Type B pancreatic cell (in vitro differentiated cells): ENCODE measurements around the gene LMNB1. TPM values are rescaled to one million over a fixed set of nuclear protein-coding genes. Genes with fewer than 3 reads are reported as not detected.
A peak's percentile ranks its signal among the peaks of the same experiment; 100 is the strongest.

ENCODE experiments used
- DNase-seq: peaks from one replicate; pipeline ENCODE4 v3.0.0; 2021; ENCODE audit warnings: mixed read lengths; ENCODE audit not compliant: unreplicated experiment; ENCODE audit errors: extremely low spot score
- H3K27ac Mint-ChIP-seq: 2 replicates; pipeline ENCODE4 v1.8.0; 2021; ENCODE audit warnings: mild to moderate bottlenecking, mixed read lengths
- H3K27me3 Mint-ChIP-seq: 2 replicates; pipeline ENCODE4 v1.8.0; 2021; ENCODE audit warnings: mixed read lengths
- H3K36me3 Mint-ChIP-seq: 2 replicates; pipeline ENCODE4 v1.8.0; 2021; ENCODE audit warnings: mixed read lengths
- H3K4me1 Mint-ChIP-seq: one replicate; pipeline ENCODE4 v1.8.0; 2021; ENCODE audit warnings: mixed read lengths; ENCODE audit not compliant: unreplicated experiment
- H3K4me3 Mint-ChIP-seq: 2 replicates; pipeline ENCODE4 v1.8.0; 2021; ENCODE audit warnings: mild to moderate bottlenecking, mixed read lengths
- H3K9me3 Mint-ChIP-seq: 2 replicates; pipeline ENCODE4 v1.8.0; 2021; ENCODE audit warnings: mixed read lengths
- CTCF ChIP-seq: fragments of 200-600 bp; sonication (generic); conservative IDR thresholded peaks from 2 replicates; pipeline ENCODE4 v1.5.0; 2021; ENCODE audit warnings: antibody characterized with exemption, mild to moderate bottlenecking
- total RNA-seq: library from RNA; stranded (reverse); gene quantifications from 2 replicates; pipeline ENCODE4 v1.2.1, GENCODE V29; 2021; ENCODE audit warnings: low replicate concordance

The LMNB1 gene
- total RNA-seq, 1 donor from 2014 or later = 149 TPM

GRCh38 chr5:126875303-126875785, 98.4 kb downstream of the LMNB1 start:
- Mint-ChIP-seq H3K9me3 (no peaks in the 10 kb centered on the region), H3K4me1 (peaks cover 37% of the 10 kb centered on the region), H3K27me3 (peaks cover 11% of the 10 kb centered on the region), H3K36me3 (peaks cover 4% of the 10 kb centered on the region), H3K4me3 (peak overlapping the region; percentile 37), H3K27ac (peak overlapping the region; percentile 20)
- no peak for DNase-seq
- no peak for TF ChIP-seq CTCF

GRCh38 chr5:126877602-126878001, 100.7 kb downstream of the LMNB1 start:
- Mint-ChIP-seq H3K27me3 (peaks cover 6% of the 10 kb centered on the region), H3K9me3 (no peaks in the 10 kb centered on the region), H3K27ac (no peak overlapping the region), H3K4me3 (no peak overlapping the region), H3K36me3 (no peaks in the 10 kb centered on the region), H3K4me1 (peaks cover 32% of the 10 kb centered on the region)
- no peak for DNase-seq
- no peak for TF ChIP-seq CTCF

- peaks cover 32% of the 10 kb centered on the region for H3K4me1 Mint-ChIP-seq
- no peaks in the 10 kb centered on the region for H3K36me3 Mint-ChIP-seq
- DNase-seq = no peak
- H3K9me3 Mint-ChIP-seq = no peaks in the 10 kb centered on the region
- H3K27me3 Mint-ChIP-seq = peaks cover 6% of the 10 kb centered on the region
- no peak overlapping the region for H3K27ac Mint-ChIP-seq
- H3K4me3 Mint-ChIP-seq = no peak overlapping the region
- no peak for TF ChIP-seq CTCF
Measured at GRCh38 chr5:126878085-126878484, 101.1 kb downstream of the LMNB1 start.

- H3K36me3 Mint-ChIP-seq = no peaks in the 10 kb centered on the region
- no peak for TF ChIP-seq CTCF
- no peak for DNase-seq
- H3K27me3 Mint-ChIP-seq = peaks cover 6% of the 10 kb centered on the region
- H3K9me3 Mint-ChIP-seq = no peaks in the 10 kb centered on the region
- H3K4me1 Mint-ChIP-seq = peaks cover 33% of the 10 kb centered on the region
- no peak overlapping the region for H3K4me3 Mint-ChIP-seq
- H3K27ac Mint-ChIP-seq = no peak overlapping the region
Measured at GRCh38 chr5:126878634-126879033, 101.7 kb downstream of the LMNB1 start.

- Mint-ChIP-seq H3K27ac (no peak overlapping the region), H3K27me3 (peaks cover 3% of the 10 kb centered on the region), H3K4me3 (no peak overlapping the region), H3K9me3 (no peaks in the 10 kb centered on the region), H3K4me1 (peaks cover 24% of the 10 kb centered on the region), H3K36me3 (no peaks in the 10 kb centered on the region)
- TF ChIP-seq CTCF = no peak
- DNase-seq = no peak
Measured at GRCh38 chr5:126881821-126882600, 105.1 kb downstream of the LMNB1 start.
